OCI-LY7 (cell line): ENCODE measurements around the gene KRT80. TPM values are rescaled to one million over a fixed set of nuclear protein-coding genes. Genes with fewer than 3 reads are reported as not detected.

Experiments used
- BruUV-seq: library from RNA; stranded (reverse); fragments of 400-500 nt; replicated peaks from 2 replicates; lab custom pipeline; 2021; lab: Mats Ljungman, UMichigan
- CTCF ChIA-PET: fragments of 300-600 bp; sonication (Branson Sonifier 250); formaldehyde crosslinking; loops from one replicate; lab custom pipeline; 2022; ENCODE audit warnings: antibody characterized with exemption; ENCODE audit not compliant: unreplicated experiment; lab: Charles Lee
- POLR2A ChIA-PET: fragments of 300-600 bp; sonication (Branson Sonifier 250); formaldehyde crosslinking; loops from one replicate; lab custom pipeline; 2022; ENCODE audit warnings: antibody characterized with exemption; lab: Charles Lee
- DNase-seq: peaks from one replicate; pipeline ENCODE4 v3.0.0-alpha.2; 2015; ENCODE audit warnings: low spot score
- H2AFZ ChIP-seq: fragments of 200-600 bp; sonication (generic), shearing (Covaris generic); 2 replicates; pipeline ENCODE4 v1.6.1; 2014; ENCODE audit warnings: mild to moderate bottlenecking, antibody characterized with exemption, low read length, moderate library complexity
- H3K27ac ChIP-seq: fragments of 200-600 bp; sonication (generic); 2 replicates; pipeline ENCODE4 v1.5.1; 2014; ENCODE audit warnings: mixed run types, low read depth, mild to moderate bottlenecking, moderate library complexity, low read length, inconsistent platforms; ENCODE audit not compliant: poor library complexity, severe bottlenecking
- H3K36me3 ChIP-seq: fragments of 200-600 bp; sonication (generic); 2 replicates; pipeline ENCODE4 v1.6.1; 2014; ENCODE audit warnings: mild to moderate bottlenecking, antibody characterized with exemption, low read length, moderate library complexity, mixed read lengths; ENCODE audit not compliant: insufficient read depth
- H3K4me1 ChIP-seq: fragments of 200-600 bp; sonication (generic); 2 replicates; pipeline ENCODE4 v1.5.1; 2014; ENCODE audit warnings: mild to moderate bottlenecking, low read length; ENCODE audit not compliant: insufficient read depth, poor library complexity, severe bottlenecking
- H3K4me2 ChIP-seq: fragments of 200-600 bp; sonication (generic); 2 replicates; pipeline ENCODE4 v1.6.1; 2014; ENCODE audit warnings: mild to moderate bottlenecking, low read length
- H3K4me3 ChIP-seq: fragments of 200-600 bp; sonication (generic); 2 replicates; pipeline ENCODE4 v1.5.1; 2014; ENCODE audit warnings: mild to moderate bottlenecking, low read depth, low read length; ENCODE audit not compliant: poor library complexity, severe bottlenecking
- H3K79me2 ChIP-seq: fragments of 200-600 bp; sonication (generic); 2 replicates; pipeline ENCODE4 v1.6.1; 2016; ENCODE audit warnings: low read depth, mild to moderate bottlenecking, low read length, moderate library complexity, mixed read lengths; ENCODE audit not compliant: insufficient read depth
- H3K9me2 ChIP-seq: fragments of 200-600 bp; sonication (generic); 2 replicates; pipeline ENCODE4 v1.6.1; 2016; ENCODE audit warnings: mild to moderate bottlenecking, low read length, mixed read lengths; ENCODE audit not compliant: insufficient read depth
- H3K9me3 ChIP-seq: fragments of 200-600 bp; sonication (generic); 2 replicates; pipeline ENCODE4 v1.6.1; 2014; ENCODE audit warnings: mild to moderate bottlenecking, mixed run types, low read length, mixed read lengths
- H4K20me1 ChIP-seq: fragments of 200-600 bp; sonication (generic); 2 replicates; pipeline ENCODE4 v1.6.1; 2014; ENCODE audit warnings: mild to moderate bottlenecking, antibody characterized with exemption, low read length, moderate library complexity, mixed read lengths; ENCODE audit not compliant: insufficient read depth
- EZH2phosphoT487 ChIP-seq: fragments of 200-600 bp; sonication (generic); IDR thresholded peaks from 2 replicates; pipeline ENCODE4 v1.6.1; 2018; ENCODE audit warnings: low read depth, borderline replicate concordance, mild to moderate bottlenecking, mixed run types, antibody characterized with exemption, low read length, moderate library complexity, mixed read lengths
- intact Hi-C: fragments of 100-400 bp; cut with micrococcal nuclease; formaldehyde crosslinking; loops from one replicate; pipeline ENCODE4 v1.10.0; 2022; ENCODE audit not compliant: unreplicated experiment
- total RNA-seq, 2 experiments: library from RNA; depleted of rRNA in 1 of 2; stranded (reverse); fragments of >200 nt in 1 of 2; shearing (Covaris generic) in 1 of 2; gene quantifications; 2 replicates each; pipeline ENCODE4 v1.2.3, GENCODE V29; 2014 to 2022
- TF ChIP-seq, protein P1 (sequence below): fragments of 200-600 bp; sonication (generic); conservative IDR thresholded peaks from 2 replicates; pipeline ENCODE4 v1.5.1; 2014; ENCODE audit warnings: mild to moderate bottlenecking, antibody characterized with exemption, low read length, moderate library complexity, mixed read lengths

The KRT80 gene
- total RNA-seq, 2 experiments from 2014 or later, result not detected

- H3K4me2 ChIP-seq, result no peak overlapping the region
- intact Hi-C loops, result loop anchor here (5.0 kb wide), 2 partner anchors 56 to 711 kb away; no protein-coding TSS in a partner anchor
- no peaks in the 10 kb centered on the region for H3K36me3 ChIP-seq
- no peak for DNase-seq
- no peaks in the 10 kb centered on the region for H3K9me2 ChIP-seq
- ChIA-PET POLR2A (no interaction called here), CTCF (interaction anchor here (1.0 to 1.1 kb wide), 2 partner anchors 9 to 69 kb away, joined by 3 read pairs; no protein-coding TSS in a partner anchor)
- H3K79me2 ChIP-seq, result no peaks in the 10 kb centered on the region
- no peak overlapping the region for H2AFZ ChIP-seq
- no peaks in the 10 kb centered on the region for H3K4me1 ChIP-seq
- TF ChIP-seq, protein P1, sequence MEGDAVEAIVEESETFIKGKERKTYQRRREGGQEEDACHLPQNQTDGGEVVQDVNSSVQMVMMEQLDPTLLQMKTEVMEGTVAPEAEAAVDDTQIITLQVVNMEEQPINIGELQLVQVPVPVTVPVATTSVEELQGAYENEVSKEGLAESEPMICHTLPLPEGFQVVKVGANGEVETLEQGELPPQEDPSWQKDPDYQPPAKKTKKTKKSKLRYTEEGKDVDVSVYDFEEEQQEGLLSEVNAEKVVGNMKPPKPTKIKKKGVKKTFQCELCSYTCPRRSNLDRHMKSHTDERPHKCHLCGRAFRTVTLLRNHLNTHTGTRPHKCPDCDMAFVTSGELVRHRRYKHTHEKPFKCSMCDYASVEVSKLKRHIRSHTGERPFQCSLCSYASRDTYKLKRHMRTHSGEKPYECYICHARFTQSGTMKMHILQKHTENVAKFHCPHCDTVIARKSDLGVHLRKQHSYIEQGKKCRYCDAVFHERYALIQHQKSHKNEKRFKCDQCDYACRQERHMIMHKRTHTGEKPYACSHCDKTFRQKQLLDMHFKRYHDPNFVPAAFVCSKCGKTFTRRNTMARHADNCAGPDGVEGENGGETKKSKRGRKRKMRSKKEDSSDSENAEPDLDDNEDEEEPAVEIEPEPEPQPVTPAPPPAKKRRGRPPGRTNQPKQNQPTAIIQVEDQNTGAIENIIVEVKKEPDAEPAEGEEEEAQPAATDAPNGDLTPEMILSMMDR, result no peak
- no peak for TF ChIP-seq EZH2phosphoT487
- BruUV-seq, result no TSS peak
- no peaks in the 10 kb centered on the region for H4K20me1 ChIP-seq
- no peak overlapping the region for H3K4me3 ChIP-seq
- H3K9me3 ChIP-seq, result no peaks in the 10 kb centered on the region
- H3K27ac ChIP-seq, result no peak overlapping the region
Observed at GRCh38 chr12:52156311-52156710, 35.5 kb downstream of the KRT80 start.

GRCh38 chr12:52155048-52155868 is 36.6 kb downstream of the KRT80 start:
- no peak overlapping the region for H3K4me3 ChIP-seq
- no peak for TF ChIP-seq EZH2phosphoT487
- TF ChIP-seq, protein P1, result no peak
- H3K4me1 ChIP-seq, result no peaks in the 10 kb centered on the region
- H4K20me1 ChIP-seq, result no peaks in the 10 kb centered on the region
- BruUV-seq, result no TSS peak
- no peak overlapping the region for H3K27ac ChIP-seq
- no peak overlapping the region for H3K4me2 ChIP-seq
- CTCF ChIA-PET, result no interaction called here
- no peak overlapping the region for H2AFZ ChIP-seq
- no peaks in the 10 kb centered on the region for H3K36me3 ChIP-seq
- intact Hi-C loops, result loop anchor here (5.0 kb wide), 2 partner anchors 57 to 712 kb away; no protein-coding TSS in a partner anchor
- H3K9me2 ChIP-seq, result no peaks in the 10 kb centered on the region
- DNase-seq, result no peak
- POLR2A ChIA-PET, result interaction anchor here (0.9 to 1.3 kb wide), 2 partner anchors 12 to 31 kb away, joined by 4 read pairs; no protein-coding TSS in a partner anchor
- H3K79me2 ChIP-seq, result no peaks in the 10 kb centered on the region
- H3K9me3 ChIP-seq, result no peaks in the 10 kb centered on the region

- Histone ChIP-seq H3K9me2 (no peaks in the 10 kb centered on the region), H3K36me3 (no peaks in the 10 kb centered on the region), H3K4me2 (no peak overlapping the region), H3K4me3 (no peak overlapping the region), H3K4me1 (no peaks in the 10 kb centered on the region), H4K20me1 (no peaks in the 10 kb centered on the region), H3K27ac (no peak overlapping the region), H2AFZ (no peak overlapping the region), H3K9me3 (no peaks in the 10 kb centered on the region), H3K79me2 (no peaks in the 10 kb centered on the region)
- TF ChIP-seq, protein P1, result no peak
- no peak for TF ChIP-seq EZH2phosphoT487
- no peak for DNase-seq
- intact Hi-C loops, result no loop called here
- ChIA-PET CTCF (no interaction called here), POLR2A (interaction anchor here (0.6 kb wide), 1 partner anchor 9 kb away, joined by 4 read pairs; no protein-coding TSS in a partner anchor)
- no TSS peak for BruUV-seq
Observed at GRCh38 chr12:52152905-52153317, 38.9 kb downstream of the KRT80 start.
